B cell (primary cell): ENCODE data around the gene OXSR1. TPM values are rescaled to one million over a fixed set of nuclear protein-coding genes. Genes with fewer than 3 reads are reported as not detected.

Experiments used
- ATAC-seq: fragments of 200-7000 bp; cut with Tn5 transposase; one replicate; pipeline ENCODE4 v1.10.0; 2021; ENCODE audit warnings: low read depth, mild to moderate bottlenecking, moderate number of reproducible peaks, moderate library complexity
- CTCF ChIA-PET: fragments of 350-600 bp; sonication (Branson Sonifier 250); formaldehyde crosslinking; loops from one replicate; lab custom pipeline; 2021; ENCODE audit warnings: antibody characterized with exemption, inconsistent platforms; lab: Charles Lee
- POLR2A ChIA-PET: fragments of 350-600 bp; sonication (Branson Sonifier 250); formaldehyde crosslinking; loops from one replicate; lab custom pipeline; 2021; ENCODE audit warnings: antibody characterized with exemption; lab: Charles Lee
- DNase-seq: peaks from one replicate; pipeline ENCODE4 v3.0.0; 2013
- H2AFZ ChIP-seq: 2 replicates; pipeline ENCODE4 v1.6.1; 2012; ENCODE audit warnings: mild to moderate bottlenecking, low read depth, low read length; ENCODE audit not compliant: insufficient read depth, poor library complexity, severe bottlenecking
- H3K27ac ChIP-seq, 2 donors: 1 replicate in 1 of 2; 2 replicates in 1 of 2; pipeline ENCODE4 v1.5.1; 2012 to 2013; ENCODE audit warnings: low read length in 2 of 2, mild to moderate bottlenecking in 2 of 2, moderate library complexity in 1 of 2
- H3K27me3 ChIP-seq, 4 experiments: fragments of 200-600 bp in 1 of 4; sonication (generic) in 1 of 4; replicated peaks in 1 of 4; 1 replicate in 2 of 4; 2 replicates in 2 of 4; pipeline versions ENCODE4 v1.6.1 to v1.7.0; 2013 to 2016; ENCODE audit warnings: low read length in 3 of 4, mild to moderate bottlenecking in 2 of 4, mixed read lengths in 1 of 4, moderate library complexity in 1 of 4; ENCODE audit not compliant: insufficient read depth in 4 of 4, control insufficient read depth in 3 of 4; ENCODE audit errors: control extremely low read depth in 1 of 4
- H3K36me3 ChIP-seq, 2 experiments: replicated peaks in 1 of 2; 1 replicate in 1 of 2; 2 replicates in 1 of 2; pipeline versions ENCODE4 v1.6.1 to v1.7.1; 2013; ENCODE audit warnings: low read length in 1 of 2; ENCODE audit not compliant: insufficient read depth in 2 of 2, control insufficient read depth in 1 of 2; ENCODE audit errors: control extremely low read depth in 1 of 2, extremely low read depth in 1 of 2
- H3K4me1 ChIP-seq, 2 donors: fragments of 200-600 bp in 1 of 2; sonication (generic) in 1 of 2; 1 replicate in 1 of 2; 2 replicates in 1 of 2; pipeline versions ENCODE4 v1.5.1 to v1.6.1; 2013 to 2017; ENCODE audit warnings: low read length in 2 of 2; ENCODE audit not compliant: control insufficient read depth in 2 of 2, insufficient read depth in 2 of 2
- H3K4me2 ChIP-seq: replicated peaks from 2 replicates; pipeline ENCODE3; 2012; ENCODE audit warnings: mild to moderate bottlenecking, low read depth, low read length; ENCODE audit not compliant: poor library complexity, severe bottlenecking
- H3K4me3 ChIP-seq, 5 experiments: fragments of 200-600 bp in 1 of 5; sonication (generic) in 1 of 5; 1 replicate in 3 of 5; 2 replicates in 2 of 5; pipeline versions ENCODE4 v1.5.1 to v1.7.0; 2011 to 2016; ENCODE audit warnings: low read length in 4 of 5, mild to moderate bottlenecking in 4 of 5, low read depth in 2 of 5, control low read depth in 1 of 5, moderate library complexity in 1 of 5; ENCODE audit not compliant: insufficient read depth in 1 of 5; ENCODE audit errors: control extremely low read depth in 1 of 5, extremely low read depth in 1 of 5
- H3K79me2 ChIP-seq: fragments of 200-600 bp; sonication (generic); one replicate; pipeline ENCODE4 v1.6.0; 2016; ENCODE audit warnings: low read length; ENCODE audit not compliant: control insufficient read depth, insufficient read depth
- H3K9ac ChIP-seq: fragments of 200-600 bp; sonication (generic); 2 replicates; pipeline ENCODE4 v1.6.1; 2017; ENCODE audit warnings: mild to moderate bottlenecking, low read length, moderate library complexity
- H3K9me3 ChIP-seq, 3 donors: one replicate each; pipeline versions ENCODE4 v1.6.1 to v1.7.1; 2013; ENCODE audit warnings: low read length in 2 of 3; ENCODE audit not compliant: control insufficient read depth in 2 of 3, insufficient read depth in 1 of 3; ENCODE audit errors: control extremely low read depth in 1 of 3
- H4K20me1 ChIP-seq: 2 replicates; pipeline ENCODE4 v1.6.0; 2012; ENCODE audit warnings: mild to moderate bottlenecking, low read length; ENCODE audit not compliant: insufficient read depth, control insufficient read depth, poor library complexity, severe bottlenecking
- H3K27ac Mint-ChIP-seq: one replicate; pipeline ENCODE4 v1.8.0; 2021; ENCODE audit warnings: mixed read lengths
- H3K27me3 Mint-ChIP-seq: one replicate; pipeline ENCODE4 v1.8.0; 2021; ENCODE audit warnings: mixed read lengths
- H3K4me1 Mint-ChIP-seq: one replicate; pipeline ENCODE4 v1.8.0; 2021; ENCODE audit warnings: mixed read lengths
- H3K4me3 Mint-ChIP-seq: one replicate; pipeline ENCODE4 v1.8.0; 2021; ENCODE audit warnings: mixed read lengths
- H3K9me3 Mint-ChIP-seq: one replicate; pipeline ENCODE4 v1.8.0; 2022; ENCODE audit warnings: mixed read lengths; ENCODE audit not compliant: insufficient read depth
- CTCF ChIP-seq: fragments of 200-600 bp; IDR thresholded peaks from one replicate; pipeline ENCODE4 v1.8.0; 2022; ENCODE audit warnings: antibody characterized with exemption, mild to moderate bottlenecking
- EZH2 ChIP-seq: IDR thresholded peaks from 2 replicates; pipeline ENCODE4 v1.6.1; 2012; ENCODE audit warnings: borderline replicate concordance, low read depth, mild to moderate bottlenecking, moderate library complexity, low read length; ENCODE audit not compliant: insufficient read depth, poor library complexity, severe bottlenecking
- WGBS: methylation state at CpG from one replicate; pipeline ENCODE4 v1.1.5; 2013; ENCODE audit warnings: missing lambda C conversion rate; ENCODE audit not compliant: insufficient coverage; 5-methylcytosine and 5-hydroxymethylcytosine counted together
- intact Hi-C: fragments of 100-400 bp; cut with micrococcal nuclease; formaldehyde crosslinking; loops from one replicate; pipeline ENCODE4 v1.10.0; 2022
- polyA plus RNA-seq: library from polyadenylated mRNA; depleted of rRNA; stranded (reverse); fragments of >200 nt; gene quantifications from 2 replicates; pipeline ENCODE4 v1.2.3, GENCODE V29; 2012
- total RNA-seq, 2 donors: library from RNA; stranded (reverse); fragments of 120-200 nt in 1 of 2; gene quantifications; 1 replicate in 1 of 2; 2 replicates in 1 of 2; pipeline versions ENCODE4 v1.2.3 to v1.2.4, GENCODE V29; 2013 to 2022

The OXSR1 gene
- total and polyA plus RNA-seq, 2 donors (not counting 1 experiment from before 2014, with no cell fraction given): 15.5 to 41.5 TPM

- no peaks in the 10 kb centered on the region for H3K4me1 ChIP-seq
- intact Hi-C loops: no loop called here
- TF ChIP-seq EZH2 (no peak), CTCF (no peak)
- H3K36me3 ChIP-seq: peaks cover 22 to 54% of the 10 kb centered on the region in 2 experiments
- no peak overlapping the region for H3K4me3 ChIP-seq
- ATAC-seq (no peak), DNase-seq (no peak)
- no CpG with 5 or more reads among the region's 2 CpGs for WGBS
- no peaks in the 10 kb centered on the region for H3K79me2 ChIP-seq
- no peak overlapping the region for H3K4me2 ChIP-seq
- H3K9ac ChIP-seq: no peak overlapping the region
- peaks cover 0 to 6% (median 4%) of the 10 kb centered on the region in 3 donors for H3K9me3 ChIP-seq
- Mint-ChIP-seq H3K4me1 (no peaks in the 10 kb centered on the region), H3K27ac (no peak overlapping the region), H3K4me3 (no peak overlapping the region), H3K27me3 (no peaks in the 10 kb centered on the region), H3K9me3 (peaks cover 7% of the 10 kb centered on the region)
- H3K27me3 ChIP-seq: no peaks in the 10 kb centered on the region
- H3K27ac ChIP-seq: no peak overlapping the region
- POLR2A ChIA-PET: no interaction called here
- CTCF ChIA-PET: no interaction called here
- no peaks in the 10 kb centered on the region for H4K20me1 ChIP-seq
- no peak overlapping the region for H2AFZ ChIP-seq
Observed at GRCh38 chr3:38232701-38233100, 67.4 kb downstream of the OXSR1 start.

- peaks cover 18% of the 10 kb centered on the region for H3K9me3 Mint-ChIP-seq
- no peak overlapping the region for H3K9ac ChIP-seq
- H3K9me3 ChIP-seq: peaks cover 0 to 13% (median 10%) of the 10 kb centered on the region in 3 donors
- no peaks in the 10 kb centered on the region for H3K4me1 Mint-ChIP-seq
- ChIA-PET POLR2A (no interaction called here), CTCF (no interaction called here)
- no peaks in the 10 kb centered on the region for H3K79me2 ChIP-seq
- no peak overlapping the region for H3K4me3 ChIP-seq
- no peak overlapping the region for H3K27ac ChIP-seq
- H3K27me3 Mint-ChIP-seq: no peaks in the 10 kb centered on the region
- H3K4me2 ChIP-seq: no peak overlapping the region
- no peak for DNase-seq
- no peak overlapping the region for H2AFZ ChIP-seq
- ATAC-seq: no peak
- no peaks in the 10 kb centered on the region for H3K27me3 ChIP-seq
- H3K4me1 ChIP-seq: no peaks in the 10 kb centered on the region
- intact Hi-C loops: no loop called here
- H3K4me3 Mint-ChIP-seq: no peak overlapping the region
- H3K36me3 ChIP-seq: peaks cover 22 to 57% of the 10 kb centered on the region in 2 experiments
- TF ChIP-seq EZH2 (no peak), CTCF (no peak)
- no peak overlapping the region for H3K27ac Mint-ChIP-seq
- H4K20me1 ChIP-seq: no peaks in the 10 kb centered on the region
Observed at GRCh38 chr3:38235466-38235865, 70.1 kb downstream of the OXSR1 start.
